ENCODE measurements around the gene PPCDC. TPM values are rescaled to one million over a fixed set of nuclear protein-coding genes. Genes with fewer than 3 reads are reported as not detected.

Gene PPCDC
- total and polyA plus RNA-seq, 10 of the 15 experiments (the other 5 are each of a cell fraction or from before 2014, with no cell fraction given) = 32.5 to 135 (median 55.0) TPM

DNA sequence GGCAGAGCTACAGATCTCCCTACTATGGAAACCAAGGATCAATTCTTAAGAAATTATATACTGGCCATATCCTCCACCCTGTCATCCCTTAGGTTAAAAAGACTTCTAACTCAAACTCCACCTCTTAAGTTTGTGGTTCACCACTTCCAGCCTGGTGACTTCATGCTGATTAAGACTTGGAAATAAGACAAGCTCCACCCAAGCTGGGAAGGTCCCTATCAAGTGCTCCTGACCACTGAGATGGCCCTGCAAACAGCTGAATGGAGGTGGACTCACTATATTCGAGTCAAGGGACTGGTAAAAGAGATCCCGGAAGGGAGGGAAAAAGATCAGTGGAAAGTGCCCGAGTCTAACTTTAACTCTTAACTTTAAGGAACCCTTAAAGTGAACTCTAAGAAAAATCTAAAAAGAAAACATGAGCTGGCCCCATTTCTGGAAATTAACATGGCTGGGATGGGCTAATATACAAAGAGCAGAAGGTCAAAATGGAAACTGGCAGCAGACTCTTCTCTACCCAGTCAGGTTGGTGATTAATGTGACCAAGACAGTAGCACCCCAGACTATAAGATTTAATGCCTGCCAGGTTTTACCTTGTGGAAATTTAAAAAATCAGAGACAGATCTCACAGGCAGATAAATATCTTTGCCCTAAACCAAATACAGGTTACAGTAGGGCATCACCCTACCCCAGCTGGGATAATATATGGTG lies 43.9 kb downstream of the PPCDC start (continued):
- TF ChIP-seq EED (IDR thresholded peaks at IDR 0.05; ENCODE audit: low read depth) (peak; percentile 88), IRF4 (IDR thresholded peaks at IDR 0.05; ENCODE audit: low read depth, low read length) (peak; percentile 64), RAD21 (IDR thresholded peaks at IDR 0.05; ENCODE audit: insufficient read depth, low read depth, low read length) (no peak), HDAC2 (IDR thresholded peaks at IDR 0.05) (no peak), BCL11A (IDR thresholded peaks at IDR 0.05; ENCODE audit: low read depth, low read length) (peak; percentile 66; the same call in 1 of the 2 replicates), NFIC (IDR thresholded peaks at IDR 0.05; ENCODE audit: low read depth, low read length) (peak; percentile 88), KAT2A (conservative IDR thresholded peaks at IDR 0.05; ENCODE audit: control insufficient read depth, low read depth, low read length) (no peak), KLF5 (IDR thresholded peaks at IDR 0.05; ENCODE audit: partially characterized antibody) (no peak), ESRRA (IDR thresholded peaks at IDR 0.05; ENCODE audit: low read length) (no peak), POLR2AphosphoS5 (IDR thresholded peaks at IDR 0.05; ENCODE audit: low read length) (no peak), JUNB (IDR thresholded peaks at IDR 0.05) (peak; percentile 84), ETV6 (conservative IDR thresholded peaks at IDR 0.05 in 1 of 2, IDR thresholded peaks at IDR 0.05 in 1 of 2; ENCODE audit: borderline replicate concordance in 1 of 2, low read depth in 1 of 2) (peak in 1 of 2 experiments; percentile 86; a peak in 1 of 4 replicates), TARDBP (IDR thresholded peaks at IDR 0.05; ENCODE audit: borderline replicate concordance) (no peak), RELA (IDR thresholded peaks at IDR 0.05; ENCODE audit: borderline replicate concordance, partially characterized antibody) (peak; percentile 70), BHLHE40 (IDR thresholded peaks at IDR 0.05; ENCODE audit: borderline replicate concordance in 1 of 2, low read depth in 2 of 2, low read length in 1 of 2) (peak; percentile 22 to 32; a peak in 2 of 4 replicates), RFX5 (IDR thresholded peaks at IDR 0.05; ENCODE audit: low read depth, low read length) (no peak), PAX5 (IDR thresholded peaks at IDR 0.05; ENCODE audit: borderline replicate concordance, low read depth, low read length) (peak; percentile 40; the same call in 1 of the 2 replicates), ATF7 (IDR thresholded peaks at IDR 0.05; ENCODE audit: low read depth) (peak; percentile 86), SIN3A (IDR thresholded peaks at IDR 0.05; ENCODE audit: low read depth, low read length) (no peak), MTA3 (IDR thresholded peaks at IDR 0.05; ENCODE audit: borderline replicate concordance, low read length) (0 out of 2 replicates have a peak, but pooled peaks have one; percentile 37), RAD51 (IDR thresholded peaks at IDR 0.05) (no peak), TBL1XR1 (IDR thresholded peaks at IDR 0.05; ENCODE audit: low read depth, low read length) (0 out of 2 replicates have a peak, but pooled peaks have one; percentile 50)
- TF ChIP-seq, protein P1, sequence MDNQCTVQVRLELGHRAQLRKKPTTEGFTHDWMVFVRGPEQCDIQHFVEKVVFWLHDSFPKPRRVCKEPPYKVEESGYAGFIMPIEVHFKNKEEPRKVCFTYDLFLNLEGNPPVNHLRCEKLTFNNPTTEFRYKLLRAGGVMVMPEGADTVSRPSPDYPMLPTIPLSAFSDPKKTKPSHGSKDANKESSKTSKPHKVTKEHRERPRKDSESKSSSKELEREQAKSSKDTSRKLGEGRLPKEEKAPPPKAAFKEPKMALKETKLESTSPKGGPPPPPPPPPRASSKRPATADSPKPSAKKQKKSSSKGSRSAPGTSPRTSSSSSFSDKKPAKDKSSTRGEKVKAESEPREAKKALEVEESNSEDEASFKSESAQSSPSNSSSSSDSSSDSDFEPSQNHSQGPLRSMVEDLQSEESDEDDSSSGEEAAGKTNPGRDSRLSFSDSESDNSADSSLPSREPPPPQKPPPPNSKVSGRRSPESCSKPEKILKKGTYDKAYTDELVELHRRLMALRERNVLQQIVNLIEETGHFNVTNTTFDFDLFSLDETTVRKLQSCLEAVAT (IDR thresholded peaks at IDR 0.05) = peak; percentile 26; the same call in 1 of the 2 replicates
- TF ChIP-seq, protein P2, sequence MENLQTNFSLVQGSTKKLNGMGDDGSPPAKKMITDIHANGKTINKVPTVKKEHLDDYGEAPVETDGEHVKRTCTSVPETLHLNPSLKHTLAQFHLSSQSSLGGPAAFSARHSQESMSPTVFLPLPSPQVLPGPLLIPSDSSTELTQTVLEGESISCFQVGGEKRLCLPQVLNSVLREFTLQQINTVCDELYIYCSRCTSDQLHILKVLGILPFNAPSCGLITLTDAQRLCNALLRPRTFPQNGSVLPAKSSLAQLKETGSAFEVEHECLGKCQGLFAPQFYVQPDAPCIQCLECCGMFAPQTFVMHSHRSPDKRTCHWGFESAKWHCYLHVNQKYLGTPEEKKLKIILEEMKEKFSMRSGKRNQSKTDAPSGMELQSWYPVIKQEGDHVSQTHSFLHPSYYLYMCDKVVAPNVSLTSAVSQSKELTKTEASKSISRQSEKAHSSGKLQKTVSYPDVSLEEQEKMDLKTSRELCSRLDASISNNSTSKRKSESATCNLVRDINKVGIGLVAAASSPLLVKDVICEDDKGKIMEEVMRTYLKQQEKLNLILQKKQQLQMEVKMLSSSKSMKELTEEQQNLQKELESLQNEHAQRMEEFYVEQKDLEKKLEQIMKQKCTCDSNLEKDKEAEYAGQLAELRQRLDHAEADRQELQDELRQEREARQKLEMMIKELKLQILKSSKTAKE (IDR thresholded peaks at IDR 0.05; ENCODE audit: low read depth, poor library complexity, severe bottlenecking) = peak; percentile 51
- TF ChIP-seq, protein P3, sequence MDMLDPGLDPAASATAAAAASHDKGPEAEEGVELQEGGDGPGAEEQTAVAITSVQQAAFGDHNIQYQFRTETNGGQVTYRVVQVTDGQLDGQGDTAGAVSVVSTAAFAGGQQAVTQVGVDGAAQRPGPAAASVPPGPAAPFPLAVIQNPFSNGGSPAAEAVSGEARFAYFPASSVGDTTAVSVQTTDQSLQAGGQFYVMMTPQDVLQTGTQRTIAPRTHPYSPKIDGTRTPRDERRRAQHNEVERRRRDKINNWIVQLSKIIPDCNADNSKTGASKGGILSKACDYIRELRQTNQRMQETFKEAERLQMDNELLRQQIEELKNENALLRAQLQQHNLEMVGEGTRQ (IDR thresholded peaks at IDR 0.05; ENCODE audit: borderline replicate concordance, low read depth, low read length) = no peak
- TF ChIP-seq, protein P4, sequence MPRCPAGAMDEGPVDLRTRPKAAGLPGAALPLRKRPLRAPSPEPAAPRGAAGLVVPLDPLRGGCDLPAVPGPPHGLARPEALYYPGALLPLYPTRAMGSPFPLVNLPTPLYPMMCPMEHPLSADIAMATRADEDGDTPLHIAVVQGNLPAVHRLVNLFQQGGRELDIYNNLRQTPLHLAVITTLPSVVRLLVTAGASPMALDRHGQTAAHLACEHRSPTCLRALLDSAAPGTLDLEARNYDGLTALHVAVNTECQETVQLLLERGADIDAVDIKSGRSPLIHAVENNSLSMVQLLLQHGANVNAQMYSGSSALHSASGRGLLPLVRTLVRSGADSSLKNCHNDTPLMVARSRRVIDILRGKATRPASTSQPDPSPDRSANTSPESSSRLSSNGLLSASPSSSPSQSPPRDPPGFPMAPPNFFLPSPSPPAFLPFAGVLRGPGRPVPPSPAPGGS (IDR thresholded peaks at IDR 0.05; ENCODE audit: borderline replicate concordance, insufficient read depth, low read depth, low read length, poor library complexity, severe bottlenecking) = peak; percentile 46

All from GM12878 (cell line).